ENCODE data around the gene LRRC18.

The LRRC18 gene

DNA sequence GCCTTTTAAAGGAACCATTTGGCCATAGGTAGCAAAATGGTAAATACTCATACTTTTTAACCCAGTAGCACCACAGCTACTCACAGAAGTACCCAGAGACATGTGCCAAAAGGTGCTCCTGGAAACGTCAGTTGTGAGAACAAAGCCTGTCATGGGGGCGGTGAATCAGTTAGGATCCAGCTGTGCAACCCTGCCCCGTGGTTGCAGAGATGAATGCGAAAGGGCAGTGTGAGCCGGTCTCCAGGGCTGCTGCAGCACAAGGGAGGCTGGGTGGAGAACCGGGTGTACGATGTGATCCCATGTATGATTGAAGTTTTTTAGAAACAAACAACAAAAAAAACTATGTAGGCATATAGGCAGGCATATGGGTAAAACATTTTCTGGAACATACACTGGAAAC is 1.3 kb upstream of the LRRC18 start:
- Histone ChIP-seq H3K4me3 (replicated peaks; ENCODE audit: insufficient read depth, low read length) (no peak overlapping the region), H3K27me3 (ENCODE audit: insufficient read depth, poor library complexity, severe bottlenecking) (no peaks in the 10 kb centered on the region), H3K27ac (replicated peaks) (no peak overlapping the region)
- TF ChIP-seq, protein P1, sequence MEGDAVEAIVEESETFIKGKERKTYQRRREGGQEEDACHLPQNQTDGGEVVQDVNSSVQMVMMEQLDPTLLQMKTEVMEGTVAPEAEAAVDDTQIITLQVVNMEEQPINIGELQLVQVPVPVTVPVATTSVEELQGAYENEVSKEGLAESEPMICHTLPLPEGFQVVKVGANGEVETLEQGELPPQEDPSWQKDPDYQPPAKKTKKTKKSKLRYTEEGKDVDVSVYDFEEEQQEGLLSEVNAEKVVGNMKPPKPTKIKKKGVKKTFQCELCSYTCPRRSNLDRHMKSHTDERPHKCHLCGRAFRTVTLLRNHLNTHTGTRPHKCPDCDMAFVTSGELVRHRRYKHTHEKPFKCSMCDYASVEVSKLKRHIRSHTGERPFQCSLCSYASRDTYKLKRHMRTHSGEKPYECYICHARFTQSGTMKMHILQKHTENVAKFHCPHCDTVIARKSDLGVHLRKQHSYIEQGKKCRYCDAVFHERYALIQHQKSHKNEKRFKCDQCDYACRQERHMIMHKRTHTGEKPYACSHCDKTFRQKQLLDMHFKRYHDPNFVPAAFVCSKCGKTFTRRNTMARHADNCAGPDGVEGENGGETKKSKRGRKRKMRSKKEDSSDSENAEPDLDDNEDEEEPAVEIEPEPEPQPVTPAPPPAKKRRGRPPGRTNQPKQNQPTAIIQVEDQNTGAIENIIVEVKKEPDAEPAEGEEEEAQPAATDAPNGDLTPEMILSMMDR (IDR thresholded peaks at IDR 0.05; ENCODE audit: insufficient read depth, low read length): no peak
- TF ChIP-seq, protein P2, sequence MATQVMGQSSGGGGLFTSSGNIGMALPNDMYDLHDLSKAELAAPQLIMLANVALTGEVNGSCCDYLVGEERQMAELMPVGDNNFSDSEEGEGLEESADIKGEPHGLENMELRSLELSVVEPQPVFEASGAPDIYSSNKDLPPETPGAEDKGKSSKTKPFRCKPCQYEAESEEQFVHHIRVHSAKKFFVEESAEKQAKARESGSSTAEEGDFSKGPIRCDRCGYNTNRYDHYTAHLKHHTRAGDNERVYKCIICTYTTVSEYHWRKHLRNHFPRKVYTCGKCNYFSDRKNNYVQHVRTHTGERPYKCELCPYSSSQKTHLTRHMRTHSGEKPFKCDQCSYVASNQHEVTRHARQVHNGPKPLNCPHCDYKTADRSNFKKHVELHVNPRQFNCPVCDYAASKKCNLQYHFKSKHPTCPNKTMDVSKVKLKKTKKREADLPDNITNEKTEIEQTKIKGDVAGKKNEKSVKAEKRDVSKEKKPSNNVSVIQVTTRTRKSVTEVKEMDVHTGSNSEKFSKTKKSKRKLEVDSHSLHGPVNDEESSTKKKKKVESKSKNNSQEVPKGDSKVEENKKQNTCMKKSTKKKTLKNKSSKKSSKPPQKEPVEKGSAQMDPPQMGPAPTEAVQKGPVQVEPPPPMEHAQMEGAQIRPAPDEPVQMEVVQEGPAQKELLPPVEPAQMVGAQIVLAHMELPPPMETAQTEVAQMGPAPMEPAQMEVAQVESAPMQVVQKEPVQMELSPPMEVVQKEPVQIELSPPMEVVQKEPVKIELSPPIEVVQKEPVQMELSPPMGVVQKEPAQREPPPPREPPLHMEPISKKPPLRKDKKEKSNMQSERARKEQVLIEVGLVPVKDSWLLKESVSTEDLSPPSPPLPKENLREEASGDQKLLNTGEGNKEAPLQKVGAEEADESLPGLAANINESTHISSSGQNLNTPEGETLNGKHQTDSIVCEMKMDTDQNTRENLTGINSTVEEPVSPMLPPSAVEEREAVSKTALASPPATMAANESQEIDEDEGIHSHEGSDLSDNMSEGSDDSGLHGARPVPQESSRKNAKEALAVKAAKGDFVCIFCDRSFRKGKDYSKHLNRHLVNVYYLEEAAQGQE (IDR thresholded peaks at IDR 0.05; ENCODE audit: insufficient replicate concordance, low read depth): no peak
- TF ChIP-seq SPI1 (IDR thresholded peaks at IDR 0.05; ENCODE audit: borderline replicate concordance, low read depth) (no peak), POLR2AphosphoS5 (IDR thresholded peaks at IDR 0.05; ENCODE audit: low read depth) (no peak), GABPA (IDR thresholded peaks at IDR 0.05; ENCODE audit: low read depth) (no peak)
- no peak for DNase-seq (ENCODE audit: low read depth in 1 of 2, low spot score in 1 of 2)

DNA sequence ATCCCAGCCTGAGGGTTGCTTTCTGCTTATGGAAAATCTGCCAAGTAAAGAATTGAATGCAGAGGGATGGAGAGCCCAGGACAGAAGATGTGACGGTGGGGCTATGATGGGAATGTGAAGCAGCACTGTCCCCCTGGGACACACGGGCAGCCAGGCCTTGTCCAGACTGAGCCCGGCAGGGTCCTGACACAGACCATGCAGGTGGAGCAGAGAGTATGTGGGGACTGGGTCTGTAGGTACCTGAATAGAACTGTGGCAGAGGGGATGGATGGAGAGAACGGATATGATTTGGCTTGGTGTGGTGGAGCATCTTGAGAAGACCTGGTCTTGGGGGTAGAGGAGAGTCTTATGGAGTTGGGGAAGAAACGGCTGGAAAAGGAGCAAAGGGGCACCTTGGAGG is 732 bp upstream of the LRRC18 start:
- DNase-seq (ENCODE audit: low read depth in 1 of 2, low spot score in 1 of 2): no peak
- TF ChIP-seq SPI1 (IDR thresholded peaks at IDR 0.05; ENCODE audit: borderline replicate concordance, low read depth): no peak
- TF ChIP-seq, protein P2 (IDR thresholded peaks at IDR 0.05; ENCODE audit: insufficient replicate concordance, low read depth): no peak
- TF ChIP-seq, protein P1 (IDR thresholded peaks at IDR 0.05; ENCODE audit: insufficient read depth, low read length): no peak
- no peak for TF ChIP-seq POLR2AphosphoS5 (IDR thresholded peaks at IDR 0.05; ENCODE audit: low read depth)
- no peak for TF ChIP-seq GABPA (IDR thresholded peaks at IDR 0.05; ENCODE audit: low read depth)
- H3K27ac ChIP-seq (replicated peaks): no peak overlapping the region
- no peak overlapping the region for H3K4me3 ChIP-seq (replicated peaks; ENCODE audit: insufficient read depth, low read length)
- no peaks in the 10 kb centered on the region for H3K27me3 ChIP-seq (ENCODE audit: insufficient read depth, poor library complexity, severe bottlenecking)

DNA sequence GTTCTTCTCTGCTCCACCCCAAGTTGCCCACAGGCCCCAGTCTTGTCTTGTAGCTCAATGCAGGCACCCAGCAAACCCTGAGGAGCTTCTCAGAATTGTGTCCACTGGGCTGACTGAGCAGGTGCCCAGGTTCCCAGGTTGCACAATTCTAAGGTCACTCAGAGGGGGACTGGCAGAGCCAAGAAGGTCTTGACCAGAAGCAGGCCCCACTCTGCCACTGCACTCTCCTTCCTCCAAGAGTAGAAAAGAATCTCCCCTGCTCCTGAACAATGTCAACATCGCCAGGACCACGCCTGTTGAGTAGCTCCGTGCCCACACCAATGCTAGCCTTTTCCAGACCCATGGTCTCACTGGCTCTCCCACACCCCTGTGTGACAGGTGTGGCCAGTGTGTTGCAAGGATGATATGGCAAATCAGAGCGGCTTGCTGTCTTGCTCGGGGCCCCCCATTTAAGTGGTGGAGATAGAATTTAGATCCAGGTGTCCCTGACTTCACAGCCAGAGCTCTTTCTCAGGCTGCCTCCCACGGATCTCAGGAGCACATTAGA is 577 bp downstream of the LRRC18 start:
- Histone ChIP-seq H3K27ac (replicated peaks) (no peak overlapping the region), H3K27me3 (ENCODE audit: insufficient read depth, poor library complexity, severe bottlenecking) (no peaks in the 10 kb centered on the region), H3K4me3 (replicated peaks; ENCODE audit: insufficient read depth, low read length) (no peak overlapping the region)
- DNase-seq (ENCODE audit: low read depth in 1 of 2, low spot score in 1 of 2): no peak
- TF ChIP-seq, protein P2 (IDR thresholded peaks at IDR 0.05; ENCODE audit: insufficient replicate concordance, low read depth): no peak
- TF ChIP-seq SPI1 (IDR thresholded peaks at IDR 0.05; ENCODE audit: borderline replicate concordance, low read depth) (no peak), POLR2AphosphoS5 (IDR thresholded peaks at IDR 0.05; ENCODE audit: low read depth) (no peak), GABPA (IDR thresholded peaks at IDR 0.05; ENCODE audit: low read depth) (no peak)
- TF ChIP-seq, protein P1 (IDR thresholded peaks at IDR 0.05; ENCODE audit: insufficient read depth, low read length): no peak

Measured in HL-60 (cell line).